Activated CD4-positive, alpha-beta memory T cell treated with anti-CD3 and anti-CD28 coated beads, Interleukin-2, amount 10 ng/mL, durations not matched to agents 7 days and 5 days (primary cell): Measurements from ENCODE around the gene EFHC1. TPM values are rescaled to one million over a fixed set of nuclear protein-coding genes. Genes with fewer than 3 reads are reported as not detected.

Experiments
- CTCF ChIA-PET: fragments of 350-600 bp; sonication (Branson Sonifier 250); formaldehyde crosslinking; loops from one replicate; lab custom pipeline; 2021; ENCODE audit warnings: antibody characterized with exemption, inconsistent platforms; lab: Charles Lee
- POLR2A ChIA-PET: fragments of 350-600 bp; sonication (Branson Sonifier 250); formaldehyde crosslinking; loops from one replicate; lab custom pipeline; 2021; ENCODE audit warnings: antibody characterized with exemption; lab: Charles Lee
- DNase-seq: peaks from one replicate; pipeline ENCODE4 v3.0.0-alpha.2; 2020
- H3K27ac Mint-ChIP-seq: one replicate; pipeline ENCODE4 v1.8.0; 2021; ENCODE audit warnings: mild to moderate bottlenecking, mixed read lengths
- H3K27me3 Mint-ChIP-seq: one replicate; pipeline ENCODE4 v1.8.0; 2021; ENCODE audit warnings: mixed read lengths
- H3K36me3 Mint-ChIP-seq: one replicate; pipeline ENCODE4 v1.8.0; 2021; ENCODE audit warnings: low read depth, mixed read lengths
- H3K4me1 Mint-ChIP-seq: one replicate; pipeline ENCODE4 v1.8.0; 2021; ENCODE audit warnings: mixed read lengths
- H3K4me3 Mint-ChIP-seq: one replicate; pipeline ENCODE4 v1.8.0; 2021; ENCODE audit warnings: mild to moderate bottlenecking, mixed read lengths
- H3K9me3 Mint-ChIP-seq: one replicate; pipeline ENCODE4 v1.8.0; 2021; ENCODE audit warnings: mixed read lengths
- total RNA-seq, 2 experiments: library from RNA; stranded (reverse); gene quantifications; one replicate each; pipeline ENCODE4 v1.2.3, GENCODE V29; 2021

Gene EFHC1
- total RNA-seq, 2 experiments from 2014 or later, result 1.6 to 3.4 TPM

- Mint-ChIP-seq H3K36me3 (peaks cover 3% of the 10 kb centered on the region), H3K4me1 (peaks cover 43% of the 10 kb centered on the region), H3K9me3 (no peaks in the 10 kb centered on the region), H3K27ac (peak overlapping the region; percentile 60), H3K4me3 (no peak overlapping the region), H3K27me3 (no peaks in the 10 kb centered on the region)
- DNase-seq, result peak; percentile 55
- POLR2A ChIA-PET, result interaction anchor here (1.7 kb wide), 1 partner anchor 40 kb away, joined by 5 read pairs; no protein-coding TSS in a partner anchor
- CTCF ChIA-PET, result interaction anchor here (0.6 to 1.1 kb wide), 3 partner anchors 40 to 127 kb away, joined by 3 to 4 read pairs (median 3); no protein-coding TSS in a partner anchor
These were observed 114.8 kb downstream of the EFHC1 start for GRCh38 chr6:52534966-52535390.

GRCh38 chr6:52535711-52536423 is 115.7 kb downstream of the EFHC1 start:
- CTCF ChIA-PET, result interaction anchor here (1.0 to 1.1 kb wide), 3 partner anchors 39 to 116 kb away, joined by 3 read pairs; no protein-coding TSS in a partner anchor
- Mint-ChIP-seq H3K9me3 (no peaks in the 10 kb centered on the region), H3K27ac (peak overlapping the region; percentile 9), H3K36me3 (peaks cover 3% of the 10 kb centered on the region), H3K27me3 (no peaks in the 10 kb centered on the region), H3K4me1 (peaks cover 43% of the 10 kb centered on the region), H3K4me3 (no peak overlapping the region)
- POLR2A ChIA-PET, result interaction anchor here (1.7 kb wide), 1 partner anchor 39 kb away, joined by 5 read pairs; no protein-coding TSS in a partner anchor
- DNase-seq, result no peak

DNA sequence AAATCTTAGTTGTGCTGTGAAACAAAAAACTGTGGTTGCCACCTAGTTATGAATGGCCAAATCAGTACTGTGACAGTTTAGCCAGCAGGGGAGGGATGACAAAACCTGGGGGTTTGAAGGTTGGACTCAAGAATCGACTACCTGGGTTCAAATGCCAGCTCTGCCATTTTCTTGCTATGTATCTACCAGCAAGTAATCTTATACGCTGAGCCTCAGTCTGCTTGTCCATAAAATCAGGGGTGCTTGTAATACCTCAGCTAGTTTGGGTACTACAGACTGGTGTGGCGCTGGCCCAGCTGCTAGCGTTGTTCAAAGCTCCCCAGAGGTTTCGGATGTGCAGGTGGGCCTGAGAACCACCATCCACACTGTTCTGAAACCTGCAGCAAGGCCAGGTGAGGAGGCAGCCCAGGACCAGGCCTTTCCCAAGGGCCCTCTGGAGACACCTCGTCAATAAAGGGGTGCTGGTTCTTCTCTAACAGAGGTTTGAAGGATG is 116.3 kb downstream of the EFHC1 start:
- Mint-ChIP-seq H3K4me1 (peaks cover 43% of the 10 kb centered on the region), H3K36me3 (peaks cover 3% of the 10 kb centered on the region), H3K9me3 (no peaks in the 10 kb centered on the region), H3K27ac (no peak overlapping the region), H3K4me3 (no peak overlapping the region), H3K27me3 (no peaks in the 10 kb centered on the region)
- no peak for DNase-seq
- POLR2A ChIA-PET, result no interaction called here
- CTCF ChIA-PET, result interaction anchor here (1.0 kb wide), 1 partner anchor 116 kb away, joined by 3 read pairs; no protein-coding TSS in a partner anchor

DNA sequence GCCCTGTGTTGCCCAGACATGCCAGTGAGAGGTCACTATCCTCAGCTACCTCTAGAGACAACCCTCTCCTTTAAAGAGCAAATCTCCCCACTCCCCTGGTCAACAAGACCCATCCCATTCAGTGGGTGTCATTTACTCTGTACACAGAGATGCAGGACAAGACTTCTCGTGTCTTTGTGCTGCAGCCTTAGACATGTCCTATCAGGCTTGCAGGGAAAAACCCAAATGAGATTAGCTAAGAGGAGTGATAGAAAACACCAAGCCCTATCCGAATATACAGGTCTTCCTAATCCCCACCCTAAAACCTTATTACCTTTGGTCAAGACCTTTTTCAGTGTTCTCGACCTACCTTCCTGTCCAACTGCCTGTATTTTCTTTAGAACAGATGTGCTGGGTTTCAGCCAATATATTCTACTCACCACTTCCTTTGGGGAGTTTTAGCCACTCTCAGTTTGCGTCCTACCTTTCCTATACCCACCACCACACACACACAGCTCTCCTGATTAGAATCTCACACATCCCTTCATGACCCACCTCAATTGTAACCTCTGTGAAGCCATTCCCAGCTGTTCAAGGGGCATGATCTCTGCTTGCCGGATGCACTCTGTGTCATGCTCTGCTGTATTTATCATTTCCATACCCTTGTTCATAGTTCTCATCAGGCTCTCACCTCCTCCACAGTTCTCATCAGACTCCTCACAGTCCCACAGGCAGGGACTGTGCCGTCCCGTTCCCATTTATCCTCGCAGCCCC is 117.0 kb downstream of the EFHC1 start:
- DNase-seq, result no peak
- Mint-ChIP-seq H3K36me3 (peaks cover 3% of the 10 kb centered on the region), H3K4me1 (peaks cover 43% of the 10 kb centered on the region), H3K4me3 (no peak overlapping the region), H3K9me3 (no peaks in the 10 kb centered on the region), H3K27ac (peak overlapping the region; percentile 47), H3K27me3 (no peaks in the 10 kb centered on the region)
- POLR2A ChIA-PET, result no interaction called here
- CTCF ChIA-PET, result interaction anchor here (0.5 to 1.0 kb wide), 2 partner anchors 115 to 1189 kb away, joined by 3 read pairs; no protein-coding TSS in a partner anchor

DNA sequence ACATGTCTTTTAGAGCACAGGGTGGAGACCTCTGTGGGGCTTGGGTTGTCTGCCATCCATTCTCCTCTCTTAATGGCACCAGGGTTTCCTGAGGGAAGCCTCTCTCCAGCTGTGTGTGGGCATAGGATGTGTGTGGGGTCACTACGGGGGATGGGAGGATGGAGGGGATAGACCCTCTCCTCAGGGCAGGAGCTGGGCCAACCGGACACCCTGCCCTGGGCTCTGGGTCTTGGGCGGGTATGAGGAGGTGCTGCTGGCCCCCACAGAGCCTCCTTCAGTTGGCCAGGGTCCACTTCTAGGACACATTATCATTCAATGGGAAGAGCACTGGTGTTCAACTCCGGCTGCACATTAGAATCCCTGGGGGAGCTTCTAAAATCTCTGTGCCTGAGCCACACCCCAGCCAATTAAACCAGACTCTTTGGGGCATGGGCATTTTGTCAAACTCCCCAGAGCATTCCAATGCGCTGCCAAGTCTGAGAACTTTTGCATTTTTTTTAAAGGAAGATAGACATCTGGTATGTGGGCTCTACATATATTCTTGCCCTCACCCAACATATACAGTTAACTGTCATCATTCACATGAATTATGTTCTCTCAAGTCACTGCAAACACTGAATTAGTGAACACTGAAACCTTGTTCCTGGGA is 118.2 kb downstream of the EFHC1 start:
- ChIA-PET POLR2A (no interaction called here), CTCF (interaction anchor here (0.6 kb wide), 1 partner anchor 131 kb away, joined by 4 read pairs; no protein-coding TSS in a partner anchor)
- no peaks in the 10 kb centered on the region for H3K9me3 Mint-ChIP-seq
- H3K27me3 Mint-ChIP-seq, result no peaks in the 10 kb centered on the region
- no peak for DNase-seq
- H3K27ac Mint-ChIP-seq, result no peak overlapping the region
- H3K4me1 Mint-ChIP-seq, result peaks cover 43% of the 10 kb centered on the region
- peaks cover 3% of the 10 kb centered on the region for H3K36me3 Mint-ChIP-seq
- no peak overlapping the region for H3K4me3 Mint-ChIP-seq

GRCh38 chr6:52538901-52539354 is 118.8 kb downstream of the EFHC1 start:
- no peak overlapping the region for H3K4me3 Mint-ChIP-seq
- H3K4me1 Mint-ChIP-seq, result peaks cover 43% of the 10 kb centered on the region
- H3K9me3 Mint-ChIP-seq, result no peaks in the 10 kb centered on the region
- no peak overlapping the region for H3K27ac Mint-ChIP-seq
- peaks cover 3% of the 10 kb centered on the region for H3K36me3 Mint-ChIP-seq
- ChIA-PET CTCF (interaction anchor here (0.6 kb wide), 1 partner anchor 131 kb away, joined by 4 read pairs; no protein-coding TSS in a partner anchor), POLR2A (no interaction called here)
- DNase-seq, result no peak
- H3K27me3 Mint-ChIP-seq, result no peaks in the 10 kb centered on the region

DNA sequence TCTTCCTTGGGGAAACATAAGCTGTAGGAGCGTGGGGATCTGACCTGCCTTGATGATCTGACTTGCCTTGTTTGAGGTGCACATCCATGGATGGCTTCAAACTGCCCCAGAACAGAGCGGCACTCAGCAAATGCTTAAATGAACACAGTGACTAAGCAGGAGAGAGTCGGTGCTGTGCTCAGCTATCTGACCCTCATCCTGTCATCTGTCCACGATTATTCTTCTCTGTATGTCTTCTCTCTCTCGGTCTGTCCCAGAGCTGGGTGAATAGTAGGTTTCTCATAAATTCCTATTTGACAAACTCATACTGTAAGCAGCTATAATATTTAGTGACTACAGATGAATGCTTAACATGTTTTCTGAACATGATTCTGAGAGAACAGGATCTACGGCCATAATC is 119.5 kb downstream of the EFHC1 start:
- POLR2A ChIA-PET, result interaction anchor here (1.3 kb wide), 1 partner anchor 27 kb away, joined by 3 read pairs; no protein-coding TSS in a partner anchor
- Mint-ChIP-seq H3K4me1 (peaks cover 40% of the 10 kb centered on the region), H3K27me3 (no peaks in the 10 kb centered on the region), H3K4me3 (no peak overlapping the region), H3K27ac (no peak overlapping the region), H3K9me3 (no peaks in the 10 kb centered on the region), H3K36me3 (peaks cover 3% of the 10 kb centered on the region)
- no peak for DNase-seq
- CTCF ChIA-PET, result no interaction called here

DNA sequence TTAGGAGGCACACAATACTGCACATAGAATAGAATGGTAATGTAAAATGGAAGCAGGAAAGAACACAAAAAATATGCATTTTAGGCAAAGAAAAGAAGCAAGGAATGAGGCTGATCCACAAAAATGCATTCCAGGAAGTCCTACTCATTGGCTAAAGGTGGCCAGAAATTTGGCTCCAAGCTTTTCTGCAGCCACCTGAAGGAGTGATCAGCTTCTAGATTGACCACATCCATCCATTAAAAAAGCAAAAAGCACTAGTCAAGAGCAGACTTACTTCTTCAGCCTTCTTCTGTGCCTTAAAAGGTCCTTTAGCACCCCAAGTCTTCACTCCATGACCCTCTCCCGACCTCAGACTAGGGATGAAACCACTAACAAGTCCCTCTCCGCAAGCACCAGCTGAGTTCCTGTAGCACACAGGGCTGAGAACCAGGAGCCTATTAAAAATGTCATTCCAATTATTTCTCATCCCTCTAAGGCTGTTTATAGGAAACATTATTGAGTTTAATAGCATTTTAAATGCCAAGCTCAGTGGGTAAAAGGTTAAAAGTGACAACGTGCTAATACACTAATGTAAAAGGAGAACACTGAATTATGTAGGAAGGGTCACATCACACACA is 120.3 kb downstream of the EFHC1 start:
- Mint-ChIP-seq H3K27me3 (no peaks in the 10 kb centered on the region), H3K36me3 (no peaks in the 10 kb centered on the region), H3K9me3 (no peaks in the 10 kb centered on the region), H3K4me3 (no peak overlapping the region), H3K27ac (no peak overlapping the region), H3K4me1 (peaks cover 32% of the 10 kb centered on the region)
- POLR2A ChIA-PET, result interaction anchor here (1.3 kb wide), 1 partner anchor 26 kb away, joined by 3 read pairs; no protein-coding TSS in a partner anchor
- DNase-seq, result no peak
- CTCF ChIA-PET, result interaction anchor here (1.4 kb wide), 1 partner anchor 9 kb away, joined by 3 read pairs; no protein-coding TSS in a partner anchor

GRCh38 chr6:52541135-52541534 is 121.0 kb downstream of the EFHC1 start:
- no peaks in the 10 kb centered on the region for H3K9me3 Mint-ChIP-seq
- H3K27ac Mint-ChIP-seq, result no peak overlapping the region
- ChIA-PET POLR2A (interaction anchor here (1.3 kb wide), 1 partner anchor 25 kb away, joined by 3 read pairs; no protein-coding TSS in a partner anchor), CTCF (interaction anchor here (1.0 to 1.4 kb wide), 2 partner anchors 8 to 35 kb away, joined by 3 read pairs; partner anchors contain the start of gene TRAM2)
- no peaks in the 10 kb centered on the region for H3K27me3 Mint-ChIP-seq
- DNase-seq, result no peak
- no peak overlapping the region for H3K4me3 Mint-ChIP-seq
- peaks cover 25% of the 10 kb centered on the region for H3K4me1 Mint-ChIP-seq
- H3K36me3 Mint-ChIP-seq, result no peaks in the 10 kb centered on the region

DNA sequence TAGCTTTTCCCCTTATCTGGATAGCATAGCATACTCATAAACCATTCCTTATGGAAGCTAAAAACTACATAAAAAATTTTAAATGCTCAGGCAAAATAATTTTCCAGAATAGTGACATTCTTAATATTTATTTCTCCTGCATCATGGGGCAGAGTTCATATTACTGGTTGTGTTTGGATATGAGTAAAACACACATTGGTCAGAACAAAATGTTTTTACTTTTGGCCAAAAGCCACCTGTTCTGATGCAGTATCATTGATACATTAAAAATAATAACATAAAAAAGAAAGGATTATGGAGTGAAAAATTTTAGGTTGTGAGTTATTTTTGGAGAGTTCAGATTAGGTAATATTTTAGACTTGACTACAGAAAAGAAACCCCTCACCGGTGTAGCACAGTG is 123.1 kb downstream of the EFHC1 start:
- no peak overlapping the region for H3K4me3 Mint-ChIP-seq
- H3K27me3 Mint-ChIP-seq, result no peaks in the 10 kb centered on the region
- H3K4me1 Mint-ChIP-seq, result peaks cover 3% of the 10 kb centered on the region
- H3K36me3 Mint-ChIP-seq, result no peaks in the 10 kb centered on the region
- H3K27ac Mint-ChIP-seq, result no peak overlapping the region
- ChIA-PET POLR2A (no interaction called here), CTCF (no interaction called here)
- no peaks in the 10 kb centered on the region for H3K9me3 Mint-ChIP-seq
- DNase-seq, result no peak

DNA sequence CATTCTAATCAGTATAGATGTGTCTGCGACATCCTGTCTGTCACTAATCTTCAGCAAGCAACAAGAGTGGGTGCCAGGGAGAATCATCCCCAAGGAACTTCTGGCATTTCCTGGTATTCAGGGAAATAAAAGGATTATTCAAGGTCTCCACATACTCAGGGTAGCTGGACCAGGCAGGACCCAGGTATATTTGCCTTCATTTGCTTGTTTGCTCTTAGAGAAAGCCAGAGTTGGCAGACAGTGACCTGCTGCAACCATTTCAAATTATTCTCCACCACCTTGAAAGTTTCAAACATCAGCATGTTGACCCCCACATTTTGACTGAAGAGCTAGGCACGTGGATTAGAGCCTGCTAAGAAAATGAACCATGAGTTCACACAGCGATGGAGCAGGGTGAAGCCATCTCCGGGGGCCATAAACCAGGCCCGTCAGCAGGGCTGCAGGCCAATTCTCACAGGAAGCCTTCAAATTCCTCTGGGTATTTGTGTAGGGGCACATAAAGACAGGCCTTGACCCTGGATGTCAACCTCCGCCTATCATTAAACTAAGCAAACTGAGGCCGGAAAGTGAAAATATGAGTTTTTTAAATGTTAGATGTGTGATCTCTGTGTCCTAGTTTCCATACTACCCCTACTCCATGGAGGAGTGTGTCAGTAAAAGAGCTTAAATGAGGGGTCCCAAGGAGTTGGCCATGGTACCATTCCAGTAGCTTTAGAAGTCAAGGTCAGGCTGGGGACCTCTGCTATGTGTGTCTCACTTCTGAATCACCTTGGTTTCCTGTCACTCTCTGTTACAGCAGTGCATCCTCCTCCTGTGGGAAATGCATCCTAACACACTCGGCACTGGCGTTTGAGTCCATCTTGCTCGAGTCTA is 123.8 kb downstream of the EFHC1 start:
- Mint-ChIP-seq H3K36me3 (no peaks in the 10 kb centered on the region), H3K4me3 (no peak overlapping the region), H3K4me1 (peaks cover 3% of the 10 kb centered on the region), H3K9me3 (no peaks in the 10 kb centered on the region), H3K27ac (no peak overlapping the region), H3K27me3 (no peaks in the 10 kb centered on the region)
- CTCF ChIA-PET, result no interaction called here
- no peak for DNase-seq
- POLR2A ChIA-PET, result no interaction called here
